ENCODE data around the gene GAL3ST1. TPM values are rescaled to one million over a fixed set of nuclear protein-coding genes. Genes with fewer than 3 reads are reported as not detected.

The GAL3ST1 gene
- total RNA-seq, 6 donors from 2014 or later, result 1.7 to 8.4 (median 3.5) TPM

- WGBS, 2 donors, result 56 to 60% methylated on average over 17 of the region's 17 CpGs
- Histone ChIP-seq H3K27ac (peak overlapping the region; percentile 61 to 90 (median 88)), H3K9me3 (no peaks in the 10 kb centered on the region), H3K36me3 (peaks cover 0 to 34% (median 21%) of the 10 kb centered on the region in 4 donors), H3K27me3 (no peaks in the 10 kb centered on the region), H3K4me1 (peaks cover 36 to 54% (median 40%) of the 10 kb centered on the region in 4 donors), H3K4me3 (peak overlapping the region in 2 of 4 donors; percentile 7 to 77)
- peak; percentile 20 to 81 for ATAC-seq (ENCODE audit: low FRiP score in 2 of 2)
- TF ChIP-seq EP300 (IDR thresholded peaks at IDR 0.05), result no peak
- peak; percentile 12 to 67 for TF ChIP-seq POLR2AphosphoS5 (IDR thresholded peaks at IDR 0.05)
- peak in 1 of 4 donors; percentile 79 for TF ChIP-seq POLR2A (IDR thresholded peaks at IDR 0.05)
- TF ChIP-seq CTCF (IDR thresholded peaks at IDR 0.05), result no peak
- DNase-seq, result peak in 1 of 2 donors; percentile 67
Observed at GRCh38 chr22:30609260-30610185, 35.1 kb upstream of the GAL3ST1 start.

- Histone ChIP-seq H3K36me3 (peaks cover 0 to 22% (median 10%) of the 10 kb centered on the region in 4 donors), H3K27me3 (no peaks in the 10 kb centered on the region), H3K4me1 (peaks cover 36 to 54% (median 40%) of the 10 kb centered on the region in 4 donors), H3K9me3 (no peaks in the 10 kb centered on the region), H3K4me3 (peak overlapping the region in 3 of 4 donors; percentile 61 to 77 (median 70)), H3K27ac (peak overlapping the region; percentile 76 to 90 (median 88))
- ATAC-seq (ENCODE audit: low FRiP score in 2 of 2), result no peak
- no peak for DNase-seq
- TF ChIP-seq CTCF (IDR thresholded peaks at IDR 0.05) (no peak), EP300 (IDR thresholded peaks at IDR 0.05) (no peak), POLR2A (IDR thresholded peaks at IDR 0.05) (no peak), POLR2AphosphoS5 (IDR thresholded peaks at IDR 0.05) (no peak)
- WGBS, 2 donors, result 72 to 76% methylated on average over 7 of the region's 7 CpGs
Observed at GRCh38 chr22:30607939-30608338, 33.5 kb upstream of the GAL3ST1 start.

DNA sequence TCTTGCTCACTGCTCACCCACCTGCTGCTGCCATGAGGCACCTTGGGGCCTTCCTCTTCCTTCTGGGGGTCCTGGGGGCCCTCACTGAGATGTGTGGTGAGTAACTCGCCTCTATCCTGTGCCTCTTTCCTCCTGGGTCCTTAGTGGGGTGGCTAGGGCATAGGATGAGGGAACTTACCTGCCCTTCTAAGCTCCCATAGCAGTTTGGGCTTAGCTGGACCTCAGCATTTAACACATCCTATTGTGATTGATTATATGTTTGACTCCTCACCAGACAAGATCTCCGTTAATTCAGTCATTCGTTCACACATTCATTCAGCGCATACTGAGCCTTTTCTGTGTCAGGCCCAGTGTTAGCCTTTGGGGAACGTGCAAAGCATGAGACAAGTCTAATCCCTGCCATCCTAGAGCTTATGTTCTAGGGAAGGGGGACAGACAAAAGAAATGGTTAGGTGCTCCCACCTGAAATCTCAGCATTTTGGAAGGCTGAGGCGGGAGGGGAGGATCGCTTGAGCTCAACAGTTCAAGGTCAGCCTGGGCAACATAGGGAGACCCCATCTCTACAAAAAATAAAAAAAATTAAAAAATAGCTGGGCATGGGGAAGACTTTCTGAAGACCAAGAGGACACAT, 33.0 kb upstream of the GAL3ST1 start:
- WGBS, 2 donors, result 64 to 74% methylated on average over 7 of the region's 7 CpGs

More for the DNA sequence above, 33.0 kb upstream of the GAL3ST1 start:
- Histone ChIP-seq H3K9me3 (no peaks in the 10 kb centered on the region), H3K27ac (peak overlapping the region; percentile 76 to 90 (median 88)), H3K27me3 (no peaks in the 10 kb centered on the region), H3K4me1 (peaks cover 36 to 54% (median 40%) of the 10 kb centered on the region in 4 donors), H3K4me3 (peak overlapping the region; percentile 45 to 77 (median 66)), H3K36me3 (peaks cover 0 to 17% (median 7%) of the 10 kb centered on the region in 4 donors)
- DNase-seq, result no peak
- no peak for ATAC-seq (ENCODE audit: low FRiP score in 2 of 2)
- TF ChIP-seq CTCF (IDR thresholded peaks at IDR 0.05) (peak in 1 of 6 experiments; percentile 1), POLR2A (IDR thresholded peaks at IDR 0.05) (no peak), POLR2AphosphoS5 (IDR thresholded peaks at IDR 0.05) (no peak), EP300 (IDR thresholded peaks at IDR 0.05) (no peak)
